GM21390 (cell line): ENCODE measurements around the gene MYL3.
A peak's percentile ranks its signal among the peaks of the same experiment; 100 is the strongest.

Source experiments
- ATAC-seq: cut with Tn5 transposase; IDR thresholded peaks from one replicate; pipeline ENCODE4 v1.9.1; 2021; ENCODE audit not compliant: unreplicated experiment

Gene MYL3

GRCh38 chr3:46851364-46852333 is 11.6 kb downstream of the MYL3 start:
- no peak for ATAC-seq

GRCh38 chr3:46850468-46850779 is 12.8 kb downstream of the MYL3 start:
- ATAC-seq = no peak

- ATAC-seq = no peak
These were observed 13.4 kb downstream of the MYL3 start for GRCh38 chr3:46849686-46850467.

GRCh38 chr3:46849045-46849631 is 14.1 kb downstream of the MYL3 start:
- no peak for ATAC-seq

GRCh38 chr3:46848271-46849044 is 14.8 kb downstream of the MYL3 start:
- ATAC-seq = no peak

- ATAC-seq = no peak
These were observed 15.5 kb downstream of the MYL3 start for GRCh38 chr3:46847744-46848143.

GRCh38 chr3:46846624-46847542 is 16.4 kb downstream of the MYL3 start:
- ATAC-seq = no peak

GRCh38 chr3:46845860-46846623 is 17.2 kb downstream of the MYL3 start:
- ATAC-seq = peak; percentile 80

GRCh38 chr3:46845397-46845859 is 17.8 kb downstream of the MYL3 start:
- peak; percentile 55 for ATAC-seq

GRCh38 chr3:46844881-46845312 is 18.3 kb downstream of the MYL3 start:
- ATAC-seq = no peak

- ATAC-seq = no peak
These were observed 18.8 kb downstream of the MYL3 start for GRCh38 chr3:46844397-46844796.

GRCh38 chr3:46843508-46843907 is 19.7 kb downstream of the MYL3 start:
- no peak for ATAC-seq

GRCh38 chr3:46840491-46840890 is 22.8 kb downstream of the MYL3 start:
- no peak for ATAC-seq

- no peak for ATAC-seq
These were observed 24.9 kb downstream of the MYL3 start for GRCh38 chr3:46838301-46838700.

- ATAC-seq = no peak
These were observed 27.8 kb downstream of the MYL3 start for GRCh38 chr3:46835491-46835890.

- no peak for ATAC-seq
These were observed 28.2 kb downstream of the MYL3 start for GRCh38 chr3:46835054-46835453.

- no peak for ATAC-seq
These were observed 29.6 kb downstream of the MYL3 start for GRCh38 chr3:46833346-46834300.

GRCh38 chr3:46831841-46832240 is 31.4 kb downstream of the MYL3 start:
- no peak for ATAC-seq
